GM18517 (cell line): ENCODE data around the gene HSPA12B.

Experiments
- ATAC-seq: cut with Tn5 transposase; IDR thresholded peaks from one replicate; pipeline ENCODE4 v1.9.1; 2021; ENCODE audit warnings: mild to moderate bottlenecking, moderate library complexity; ENCODE audit not compliant: unreplicated experiment

HSPA12B gene

GRCh38 chr20:3704087-3704486, 28.4 kb upstream of the HSPA12B start:
- ATAC-seq: no peak

- ATAC-seq: no peak
Observed at GRCh38 chr20:3705491-3705969, 27.0 kb upstream of the HSPA12B start.

DNA sequence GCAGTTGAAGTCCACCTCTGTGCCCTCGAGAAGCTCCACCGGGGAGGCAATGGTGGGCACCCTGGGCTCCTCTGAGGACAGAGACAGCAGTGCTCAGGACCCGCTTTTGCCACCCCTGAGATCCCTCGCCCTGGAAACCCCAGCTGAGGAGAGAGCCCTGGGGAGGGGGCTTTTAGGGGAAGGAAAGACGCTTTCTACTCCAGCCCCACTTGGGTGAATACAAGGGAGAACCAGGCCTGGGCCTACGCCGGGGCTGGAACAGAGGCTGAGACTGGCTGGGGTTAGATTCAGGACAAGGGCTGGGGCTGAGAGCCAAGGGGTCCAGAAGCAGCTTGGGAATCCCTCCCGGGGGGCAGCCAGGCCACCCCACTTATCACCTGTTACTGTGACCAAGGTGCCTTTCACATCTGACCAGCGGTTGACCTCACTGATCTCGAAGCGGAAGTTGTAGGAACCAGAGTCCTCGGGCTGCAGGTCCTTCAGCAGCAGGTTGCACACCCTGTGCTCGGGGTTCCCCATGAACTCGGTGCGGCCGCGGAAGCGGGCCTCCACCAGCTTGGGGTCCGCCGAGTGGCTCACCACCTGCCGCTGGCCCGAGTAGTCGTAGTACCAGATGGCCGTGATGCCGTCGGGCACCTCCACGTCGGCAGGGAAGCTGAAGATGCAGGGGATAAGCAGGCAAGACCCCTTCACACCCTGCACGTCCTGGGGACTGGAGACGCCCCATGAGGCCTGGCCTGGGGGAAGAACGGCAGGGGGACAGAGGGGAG, 26.3 kb upstream of the HSPA12B start:
- ATAC-seq: no peak

GRCh38 chr20:3706774-3707507, 25.5 kb upstream of the HSPA12B start:
- ATAC-seq: no peak

- ATAC-seq: no peak
Observed at GRCh38 chr20:3707508-3707899, 25.0 kb upstream of the HSPA12B start.

DNA sequence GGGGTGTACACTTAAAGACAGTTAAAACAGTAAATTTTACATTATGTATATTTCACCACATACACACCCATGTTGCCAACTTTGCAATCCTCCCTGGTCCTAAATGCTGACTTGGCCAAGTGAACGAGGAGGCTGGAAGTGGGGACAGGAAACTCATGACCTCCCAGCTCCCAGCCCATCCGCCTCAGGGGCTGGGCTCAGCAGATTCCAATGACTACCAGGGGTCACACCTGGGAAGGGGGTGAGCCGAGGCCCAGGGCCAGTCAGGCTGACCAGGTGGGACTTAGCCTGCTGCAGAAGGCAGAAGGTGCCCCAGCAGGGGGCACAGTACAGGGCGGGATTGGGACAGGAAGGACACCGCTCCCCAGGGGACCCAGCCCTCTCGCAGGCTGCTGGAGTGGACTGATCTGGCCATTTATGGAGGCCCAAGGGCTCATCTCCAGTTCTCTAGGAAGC, 22.4 kb upstream of the HSPA12B start:
- ATAC-seq: no peak

- no peak for ATAC-seq
Observed at GRCh38 chr20:3710703-3711483, 21.6 kb upstream of the HSPA12B start.

DNA sequence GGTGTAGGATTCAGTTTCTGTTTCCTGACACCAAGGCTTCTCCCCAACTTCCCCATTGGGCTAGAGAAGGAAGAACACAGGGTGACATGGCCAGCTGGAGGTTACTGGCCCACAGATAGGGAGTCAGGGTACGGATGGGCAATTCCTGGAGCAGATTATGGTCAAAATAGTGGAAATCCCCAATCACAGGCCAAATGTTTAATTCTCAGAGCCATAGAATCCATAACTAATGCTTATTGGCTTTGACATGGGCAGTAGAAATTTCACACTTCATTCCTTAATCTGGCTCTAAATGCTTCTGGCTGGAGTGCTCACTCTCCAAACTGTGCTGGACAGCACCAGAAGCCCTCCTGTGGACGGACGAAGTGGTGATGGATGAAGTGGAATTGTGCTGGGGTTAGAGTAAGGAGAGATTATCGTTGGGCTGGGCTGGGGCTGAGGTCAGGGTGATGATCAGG, 21.0 kb upstream of the HSPA12B start:
- no peak for ATAC-seq

DNA sequence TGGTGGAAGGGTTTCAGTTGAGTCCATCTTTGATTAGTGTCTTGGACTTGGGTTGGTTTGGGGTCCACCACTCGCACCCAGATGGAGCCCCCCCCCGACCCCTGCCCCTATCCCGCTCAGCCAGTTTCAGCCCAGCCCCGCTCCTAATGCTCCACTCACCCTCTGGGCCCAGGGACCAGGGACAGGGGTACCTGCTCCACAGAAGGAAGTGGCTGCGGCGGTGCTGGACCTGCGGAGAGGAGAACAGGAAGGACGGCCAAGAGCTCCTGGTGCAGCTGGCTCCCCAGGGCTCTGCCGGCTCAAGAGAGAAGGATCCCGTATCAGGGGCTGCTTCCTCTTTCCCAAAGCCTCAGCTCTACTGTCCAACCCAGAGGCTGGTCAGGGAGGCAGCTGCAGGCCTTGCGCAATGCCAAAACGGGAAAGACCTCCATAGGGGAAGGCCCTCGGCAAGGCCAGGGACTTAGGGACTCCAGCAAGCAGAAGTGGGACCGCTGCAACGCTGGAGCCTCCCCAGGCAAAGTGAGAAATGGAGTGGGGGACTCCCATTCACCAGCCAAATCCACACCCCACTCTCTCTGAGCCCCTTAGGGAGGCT, 20.1 kb upstream of the HSPA12B start, which contains the start of gene SIGLEC1:
SIGLEC1 (minus strand) TSS at position 322 of the 595 bp plus-strand sequence. CDS start 5,472 bp downstream, outside the sequence.
- ATAC-seq: no peak

- no peak for ATAC-seq
Observed at GRCh38 chr20:3714092-3714491, 18.4 kb upstream of the HSPA12B start.

DNA sequence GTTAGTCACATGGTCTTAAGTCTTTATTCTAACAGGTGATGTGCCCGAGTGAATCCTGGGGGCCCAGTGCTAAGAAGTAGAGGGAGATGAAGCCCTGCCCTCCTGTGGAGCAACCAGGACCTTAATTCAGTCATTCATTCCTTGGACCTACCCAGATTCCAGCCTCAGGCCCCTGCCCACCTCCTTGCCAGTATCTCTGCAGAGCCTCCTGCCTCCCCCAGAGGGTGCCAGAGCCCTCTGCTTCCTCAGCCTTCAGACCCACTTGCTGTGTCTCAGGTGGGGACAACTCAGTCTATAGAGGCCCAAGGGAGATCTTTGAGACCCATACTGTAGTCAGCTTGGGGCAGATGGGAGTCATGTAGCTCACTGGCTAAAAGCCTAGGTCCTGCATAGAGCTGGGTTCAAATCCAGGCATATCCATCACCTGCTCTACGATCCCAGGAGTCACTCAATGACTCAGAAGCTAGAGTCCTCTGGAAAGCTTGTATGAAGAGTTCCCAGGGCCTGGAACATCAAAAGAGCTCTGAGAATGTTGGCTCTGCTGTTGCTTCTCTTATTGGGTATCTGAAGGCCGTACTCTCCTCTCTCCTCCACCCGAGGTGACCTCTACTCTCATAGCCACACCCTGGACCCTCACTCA, 16.2 kb upstream of the HSPA12B start:
- ATAC-seq: no peak

DNA sequence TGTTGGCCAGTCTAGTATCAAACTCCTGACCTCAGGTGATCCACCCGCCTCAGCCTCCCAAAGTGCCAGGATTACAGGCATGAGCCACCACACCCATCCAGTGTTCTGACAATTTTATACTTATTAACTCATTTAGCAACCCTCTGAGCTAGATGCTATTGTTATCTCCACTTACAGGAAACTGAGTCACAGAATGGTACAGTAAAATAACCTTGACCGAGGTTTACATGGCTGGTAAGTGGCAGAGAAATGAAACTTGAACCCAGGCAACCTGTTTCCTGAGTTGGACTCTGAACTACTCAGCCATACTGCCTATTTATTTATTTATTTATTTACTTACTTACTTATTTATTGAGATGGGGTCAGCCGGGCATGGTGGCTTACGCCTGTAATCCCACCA, 13.4 kb upstream of the HSPA12B start:
- ATAC-seq: no peak

- no peak for ATAC-seq
Observed at GRCh38 chr20:3720068-3720467, 12.4 kb upstream of the HSPA12B start.

- ATAC-seq: no peak
Observed at GRCh38 chr20:3720626-3721025, 11.9 kb upstream of the HSPA12B start.

DNA sequence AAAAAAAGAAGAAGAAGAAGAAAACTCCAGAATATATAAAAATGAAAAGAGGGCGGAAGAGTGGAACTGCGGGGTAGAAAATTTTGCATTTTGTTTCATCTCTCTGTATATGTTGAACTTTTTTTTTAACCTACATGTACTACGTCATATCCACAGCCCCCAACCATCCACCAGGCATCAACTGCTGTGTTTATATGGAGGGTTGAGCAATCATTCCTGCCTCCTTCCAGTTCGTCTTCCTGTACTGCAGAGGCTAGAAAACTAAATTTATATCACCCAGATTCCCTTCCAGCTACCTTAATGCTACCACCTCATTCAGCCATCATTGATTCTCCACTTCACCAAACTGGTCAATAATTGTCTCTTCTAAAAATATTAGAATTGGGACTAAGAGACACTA, 10.6 kb upstream of the HSPA12B start:
- no peak for ATAC-seq

DNA sequence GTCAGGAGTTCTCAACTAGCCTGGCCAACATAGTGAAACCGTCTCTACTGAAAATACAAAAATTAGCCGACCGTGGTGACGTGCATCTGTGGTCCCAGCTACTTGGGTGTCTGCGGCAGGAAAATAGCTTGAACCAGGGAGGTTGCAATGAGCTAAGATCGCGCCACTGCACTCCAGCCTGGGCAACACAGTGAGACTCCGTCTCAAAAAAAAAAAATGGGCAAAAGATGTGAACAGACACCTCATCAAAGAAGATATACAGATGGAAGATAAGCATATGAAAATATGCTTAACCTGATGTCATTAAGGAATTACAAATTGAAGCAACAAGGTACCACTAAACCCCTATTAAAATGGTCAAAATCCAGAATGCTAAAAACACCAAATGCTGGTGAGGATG, 9.2 kb upstream of the HSPA12B start:
- no peak for ATAC-seq

- no peak for ATAC-seq
Observed at GRCh38 chr20:3724356-3724755, 8.1 kb upstream of the HSPA12B start.

- ATAC-seq: no peak
Observed at GRCh38 chr20:3727401-3728021, 5.0 kb upstream of the HSPA12B start.

DNA sequence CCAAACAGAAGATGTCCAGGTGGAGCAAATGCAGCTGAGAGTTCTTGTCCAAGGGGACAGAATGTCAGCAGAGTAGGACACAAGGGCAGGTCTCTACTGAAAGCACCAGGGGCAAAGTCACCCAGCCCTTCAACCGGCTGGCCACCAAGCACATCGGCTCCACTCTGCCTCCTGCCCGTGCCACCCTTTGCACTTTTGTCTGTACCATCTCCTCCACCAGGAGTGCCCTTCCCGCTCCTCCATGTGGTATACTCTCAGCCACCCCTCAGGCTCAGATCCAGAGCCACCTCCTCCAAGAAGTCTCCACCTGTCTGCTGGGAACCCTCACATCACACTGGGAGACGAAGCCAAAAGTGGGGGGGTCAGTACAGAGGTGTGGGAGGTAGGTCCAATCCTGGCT, 4.1 kb upstream of the HSPA12B start:
- ATAC-seq: no peak

- no peak for ATAC-seq
Observed at GRCh38 chr20:3728876-3729275, 3.6 kb upstream of the HSPA12B start.
